Activated T-helper 1 cell treated with anti-CD3 and anti-CD28 coated beads, Interleukin-12 subunit alpha, Interleukin-12 subunit beta, Interleukin-2, Interleukin-4 antibody, amounts not matched to agents 30 ng/mL and 10 ng/mL and 1 ng/mL, durations not matched to agents 14 hours and 24 hours and 36 hours (primary cell): ENCODE results near the gene XPNPEP2. TPM values are rescaled to one million over a fixed set of nuclear protein-coding genes. Genes with fewer than 3 reads are reported as not detected.

Experiments used
- DNase-seq: peaks from one replicate; pipeline ENCODE4 v3.0.0; 2021; ENCODE audit warnings: low spot score
- H3K27ac Mint-ChIP-seq: one replicate; pipeline ENCODE4 v1.8.0; 2021; ENCODE audit warnings: mild to moderate bottlenecking, mixed read lengths
- H3K27me3 Mint-ChIP-seq: one replicate; pipeline ENCODE4 v1.8.0; 2022; ENCODE audit warnings: mild to moderate bottlenecking, moderate library complexity, mixed read lengths; ENCODE audit not compliant: insufficient read depth
- H3K36me3 Mint-ChIP-seq: one replicate; pipeline ENCODE4 v1.8.0; 2021; ENCODE audit warnings: low read depth, mixed read lengths
- H3K4me1 Mint-ChIP-seq: one replicate; pipeline ENCODE4 v1.8.0; 2021; ENCODE audit warnings: low read depth, mixed read lengths
- H3K4me3 Mint-ChIP-seq: one replicate; pipeline ENCODE4 v1.8.0; 2021; ENCODE audit warnings: mild to moderate bottlenecking, moderate library complexity, mixed read lengths
- H3K9me3 Mint-ChIP-seq: one replicate; pipeline ENCODE4 v1.8.0; 2021; ENCODE audit warnings: mixed read lengths
- intact Hi-C: fragments of 100-400 bp; cut with micrococcal nuclease; formaldehyde crosslinking; loops from one replicate; pipeline ENCODE4 v1.15.1; 2024
- total RNA-seq: library from RNA; stranded (reverse); gene quantifications from 2 replicates; pipeline ENCODE4 v1.2.3, GENCODE V29; 2022

XPNPEP2 gene
- total RNA-seq, 1 donor from 2014 or later, result 0.16 TPM

GRCh38 chrX:129762448-129762847 lies 23.7 kb downstream of the XPNPEP2 start:
- H3K4me1 Mint-ChIP-seq, result peaks cover 39% of the 10 kb centered on the region
- no peak overlapping the region for H3K27ac Mint-ChIP-seq
- no peak overlapping the region for H3K4me3 Mint-ChIP-seq
- intact Hi-C loops, result no loop called here
- no peaks in the 10 kb centered on the region for H3K27me3 Mint-ChIP-seq
- DNase-seq, result no peak
- H3K36me3 Mint-ChIP-seq, result peaks cover 2% of the 10 kb centered on the region
- H3K9me3 Mint-ChIP-seq, result no peaks in the 10 kb centered on the region

DNA sequence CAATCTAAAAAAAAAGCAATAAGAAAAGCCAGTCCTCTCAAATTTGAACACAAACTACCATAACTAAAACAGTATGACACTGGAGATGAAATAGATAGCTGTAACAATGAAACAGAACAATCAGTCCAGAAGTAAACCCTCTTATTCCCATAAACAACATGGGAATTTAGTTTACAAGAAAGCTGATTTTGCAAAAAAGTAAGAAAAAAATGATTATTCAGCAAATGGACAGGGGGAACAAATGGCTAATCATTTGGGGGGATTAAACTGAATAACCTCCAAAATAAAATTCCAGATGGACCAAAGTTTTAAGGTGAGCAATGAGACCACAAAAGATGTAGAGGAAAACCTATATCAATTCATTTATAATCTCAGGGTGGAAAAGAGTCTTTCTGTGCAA lies 24.9 kb downstream of the XPNPEP2 start:
- Mint-ChIP-seq H3K4me1 (peaks cover 36% of the 10 kb centered on the region), H3K4me3 (no peak overlapping the region), H3K27ac (no peak overlapping the region), H3K36me3 (peaks cover 2% of the 10 kb centered on the region), H3K27me3 (no peaks in the 10 kb centered on the region), H3K9me3 (no peaks in the 10 kb centered on the region)
- no peak for DNase-seq
- intact Hi-C loops, result no loop called here

GRCh38 chrX:129768186-129768585 lies 29.4 kb downstream of the XPNPEP2 start:
- H3K4me3 Mint-ChIP-seq, result no peak overlapping the region
- H3K9me3 Mint-ChIP-seq, result no peaks in the 10 kb centered on the region
- peaks cover 2% of the 10 kb centered on the region for H3K36me3 Mint-ChIP-seq
- H3K27me3 Mint-ChIP-seq, result no peaks in the 10 kb centered on the region
- H3K4me1 Mint-ChIP-seq, result peaks cover 35% of the 10 kb centered on the region
- no peak for DNase-seq
- peak overlapping the region; percentile 86 for H3K27ac Mint-ChIP-seq
- intact Hi-C loops, result no loop called here

DNA sequence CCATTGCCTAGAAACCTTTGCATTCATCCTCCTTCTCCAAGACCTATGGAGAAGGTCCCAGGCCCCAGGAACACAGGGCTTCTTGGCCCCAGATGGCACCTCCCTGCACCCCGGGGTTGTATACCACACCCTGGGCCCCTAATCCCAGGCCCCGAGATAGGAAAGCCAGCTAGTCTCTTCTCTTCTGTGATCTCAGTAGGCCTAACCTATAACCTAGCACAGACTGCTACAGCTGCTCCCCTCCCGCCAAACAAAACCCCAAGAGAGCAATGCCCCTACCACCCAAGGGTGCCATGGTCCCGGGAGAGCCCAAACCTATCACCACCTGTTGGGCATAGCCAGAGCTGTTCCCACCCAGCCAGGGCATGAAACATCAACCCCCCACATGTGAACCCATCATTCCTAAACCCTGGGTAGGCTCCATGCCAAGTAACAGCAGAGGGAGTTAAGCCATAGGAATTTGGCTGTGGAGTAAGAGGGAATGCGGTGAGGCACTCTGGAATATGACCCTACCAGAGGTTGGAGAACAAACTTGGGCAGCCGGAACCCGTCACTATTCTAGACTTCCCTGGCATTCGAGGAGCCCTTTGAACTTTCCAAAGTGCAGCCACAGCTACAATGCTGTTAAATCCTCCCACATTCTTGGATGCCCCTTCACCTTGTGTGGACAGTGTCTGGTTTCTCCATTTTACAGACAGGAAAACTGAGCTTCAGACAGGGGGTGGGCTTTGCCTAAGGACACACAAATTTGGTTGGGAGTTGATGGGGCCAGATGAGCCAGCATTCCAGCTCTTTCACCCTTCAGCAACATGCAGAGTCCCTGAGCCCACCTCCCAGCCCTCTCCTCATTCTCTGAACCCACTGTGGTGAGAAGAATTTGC lies 30.0 kb downstream of the XPNPEP2 start:
- Mint-ChIP-seq H3K36me3 (peaks cover 2% of the 10 kb centered on the region), H3K9me3 (no peaks in the 10 kb centered on the region), H3K4me1 (peaks cover 37% of the 10 kb centered on the region), H3K27ac (peak overlapping the region; percentile 86), H3K4me3 (peak overlapping the region; percentile 15), H3K27me3 (no peaks in the 10 kb centered on the region)
- DNase-seq, result no peak
- intact Hi-C loops, result loop anchor here (1.0 kb wide), 3 partner anchors 8 to 12 kb away; no protein-coding TSS in a partner anchor

DNA sequence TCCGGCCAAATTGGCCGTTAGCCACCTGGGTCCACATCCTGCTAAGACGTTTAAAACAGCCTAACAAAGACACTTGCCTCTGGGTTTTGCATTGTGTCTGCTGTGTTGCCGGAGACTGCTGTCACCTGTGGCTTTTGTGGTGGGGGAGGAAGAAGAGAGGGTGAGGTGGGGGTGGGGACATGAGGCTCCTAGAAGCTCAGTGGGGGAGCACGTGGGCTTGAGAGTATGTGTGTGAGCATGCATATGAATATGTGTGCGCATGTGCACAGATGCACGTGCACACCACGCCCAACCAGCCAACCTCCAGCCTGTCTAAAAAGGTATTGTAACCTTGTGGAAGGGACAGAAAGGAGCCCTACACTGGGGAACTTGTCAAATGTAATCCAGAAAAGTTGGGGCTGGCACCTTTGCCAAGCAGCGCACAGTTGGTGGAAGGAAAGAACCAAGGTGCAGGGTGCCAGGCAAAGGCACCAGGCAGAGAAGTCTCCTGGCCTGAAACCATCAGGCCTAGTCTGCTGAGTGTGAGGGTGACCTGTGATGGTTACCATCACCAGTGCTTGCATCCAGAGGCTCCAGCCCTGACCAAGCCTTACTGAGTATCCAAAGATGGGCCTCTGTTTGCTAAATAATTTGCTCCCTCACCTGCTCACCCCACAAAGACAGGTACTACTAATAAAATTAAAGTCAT lies 30.8 kb downstream of the XPNPEP2 start:
- peaks cover 2% of the 10 kb centered on the region for H3K36me3 Mint-ChIP-seq
- H3K4me3 Mint-ChIP-seq, result no peak overlapping the region
- H3K27me3 Mint-ChIP-seq, result no peaks in the 10 kb centered on the region
- H3K9me3 Mint-ChIP-seq, result no peaks in the 10 kb centered on the region
- H3K27ac Mint-ChIP-seq, result peak overlapping the region; percentile 86
- intact Hi-C loops, result loop anchor here (1.0 to 10.0 kb wide), 4 partner anchors 8 to 315 kb away; no protein-coding TSS in a partner anchor
- peak; percentile 62 for DNase-seq
- peaks cover 42% of the 10 kb centered on the region for H3K4me1 Mint-ChIP-seq

GRCh38 chrX:129771266-129771995 lies 32.7 kb downstream of the XPNPEP2 start:
- no peaks in the 10 kb centered on the region for H3K9me3 Mint-ChIP-seq

DNA sequence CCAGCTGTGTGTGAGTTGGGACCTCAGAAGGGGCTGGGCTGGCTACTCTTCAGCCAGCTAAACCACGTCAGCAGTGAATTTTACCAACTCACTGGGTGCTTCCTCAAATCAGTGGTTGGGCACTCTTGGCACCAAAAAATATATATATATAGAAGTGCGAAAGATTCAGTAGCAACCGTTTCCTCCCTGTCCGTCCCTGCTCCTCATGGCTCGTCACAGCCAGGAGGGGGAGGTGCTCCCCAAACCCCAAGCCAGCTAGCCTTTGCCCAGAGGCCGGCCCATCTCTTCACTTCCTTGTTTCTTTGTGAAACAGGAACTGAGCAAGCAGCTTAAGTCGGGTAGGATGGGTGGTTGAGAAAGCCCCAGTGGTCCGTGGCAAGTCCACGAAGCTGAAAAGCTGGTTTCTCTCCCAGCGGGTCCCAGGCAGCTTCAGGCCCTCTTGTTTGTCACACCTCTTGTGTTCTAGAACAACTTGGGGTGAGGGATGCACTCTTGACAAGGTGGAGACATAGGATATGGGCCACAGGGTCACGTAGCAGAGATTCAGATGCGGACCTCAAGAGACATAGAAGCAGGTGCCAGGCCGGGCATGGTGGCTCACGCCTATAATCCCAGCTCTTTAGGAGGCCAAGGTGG lies 34.1 kb downstream of the XPNPEP2 start:
- Mint-ChIP-seq H3K36me3 (no peaks in the 10 kb centered on the region), H3K27ac (peak overlapping the region; percentile 95), H3K4me3 (peak overlapping the region; percentile 37), H3K9me3 (no peaks in the 10 kb centered on the region), H3K4me1 (peaks cover 50% of the 10 kb centered on the region), H3K27me3 (no peaks in the 10 kb centered on the region)
- DNase-seq, result peak; percentile 32
- intact Hi-C loops, result loop anchor here (2.0 to 10.0 kb wide), 2 partner anchors 134 to 312 kb away; partner anchors contain the start of gene UTP14A

More at GRCh38 chrX:129771266-129771995, 32.7 kb downstream of the XPNPEP2 start:
- no peaks in the 10 kb centered on the region for H3K27me3 Mint-ChIP-seq
- H3K4me1 Mint-ChIP-seq, result peaks cover 50% of the 10 kb centered on the region
- no peak for DNase-seq
- H3K36me3 Mint-ChIP-seq, result peaks cover 2% of the 10 kb centered on the region
- intact Hi-C loops, result loop anchor here (10.0 kb wide), 1 partner anchor 313 kb away; no protein-coding TSS in a partner anchor
- H3K27ac Mint-ChIP-seq, result peak overlapping the region; percentile 89
- no peak overlapping the region for H3K4me3 Mint-ChIP-seq

- intact Hi-C loops, result loop anchor here (2.0 to 10.0 kb wide), 2 partner anchors 133 to 311 kb away; partner anchors contain the start of gene UTP14A
- H3K36me3 Mint-ChIP-seq, result no peaks in the 10 kb centered on the region
- no peaks in the 10 kb centered on the region for H3K9me3 Mint-ChIP-seq
- peaks cover 49% of the 10 kb centered on the region for H3K4me1 Mint-ChIP-seq
- H3K27ac Mint-ChIP-seq, result peak overlapping the region; percentile 61
- H3K4me3 Mint-ChIP-seq, result no peak overlapping the region
- H3K27me3 Mint-ChIP-seq, result no peaks in the 10 kb centered on the region
- no peak for DNase-seq
These were observed 35.1 kb downstream of the XPNPEP2 start for GRCh38 chrX:129773649-129774458.

- no peaks in the 10 kb centered on the region for H3K27me3 Mint-ChIP-seq
- intact Hi-C loops, result loop anchor here (1.0 to 10.0 kb wide), 4 partner anchors 8 to 490 kb away; partner anchors contain the start of gene ZNF280C
- peak; percentile 68 for DNase-seq
- no peaks in the 10 kb centered on the region for H3K9me3 Mint-ChIP-seq
- peak overlapping the region; percentile 96 for H3K27ac Mint-ChIP-seq
- peak overlapping the region; percentile 82 for H3K4me3 Mint-ChIP-seq
- peaks cover 17% of the 10 kb centered on the region for H3K36me3 Mint-ChIP-seq
- H3K4me1 Mint-ChIP-seq, result peaks cover 50% of the 10 kb centered on the region
These were observed 38.6 kb downstream of the XPNPEP2 start for GRCh38 chrX:129777218-129778030.

DNA sequence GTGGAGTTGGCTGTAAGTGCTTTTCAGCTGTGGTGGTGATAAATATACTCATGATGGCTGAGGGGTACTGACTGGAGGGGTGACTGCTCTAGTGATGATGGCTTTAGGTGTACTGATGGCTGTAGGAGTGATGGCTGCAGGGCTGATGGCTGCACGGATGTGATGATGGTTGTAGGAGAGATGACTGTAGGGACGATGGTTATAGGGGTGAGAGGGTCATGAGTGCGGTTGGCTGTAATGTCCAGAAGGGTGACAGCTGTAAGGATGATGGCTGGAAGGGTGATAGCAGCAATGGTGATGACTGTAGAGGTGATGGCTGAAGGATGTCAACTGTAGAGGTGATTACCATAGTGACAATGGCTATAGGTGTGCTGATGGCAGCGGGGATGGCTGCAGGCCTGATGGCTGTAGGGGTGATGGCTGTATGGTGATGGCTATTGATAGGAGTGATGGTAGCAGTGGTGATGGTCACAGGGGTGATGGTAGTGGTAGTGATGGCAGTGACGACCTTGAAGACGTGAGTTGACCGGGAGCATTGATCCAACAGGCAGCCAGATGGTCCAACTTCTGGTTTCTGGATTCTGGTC lies 40.4 kb downstream of the XPNPEP2 start:
- H3K36me3 Mint-ChIP-seq, result peaks cover 29% of the 10 kb centered on the region
- peaks cover 55% of the 10 kb centered on the region for H3K4me1 Mint-ChIP-seq
- intact Hi-C loops, result loop anchor here (5.0 to 10.0 kb wide), 2 partner anchors 306 to 488 kb away; partner anchors contain the start of gene ZNF280C

More for the DNA sequence above, 40.4 kb downstream of the XPNPEP2 start:
- no peaks in the 10 kb centered on the region for H3K9me3 Mint-ChIP-seq
- H3K27me3 Mint-ChIP-seq, result no peaks in the 10 kb centered on the region
- DNase-seq, result no peak
- H3K27ac Mint-ChIP-seq, result peak overlapping the region; percentile 91
- peak overlapping the region; percentile 87 for H3K4me3 Mint-ChIP-seq
